ENCODE results near the gene ZNF575.

Gene ZNF575, protein sequence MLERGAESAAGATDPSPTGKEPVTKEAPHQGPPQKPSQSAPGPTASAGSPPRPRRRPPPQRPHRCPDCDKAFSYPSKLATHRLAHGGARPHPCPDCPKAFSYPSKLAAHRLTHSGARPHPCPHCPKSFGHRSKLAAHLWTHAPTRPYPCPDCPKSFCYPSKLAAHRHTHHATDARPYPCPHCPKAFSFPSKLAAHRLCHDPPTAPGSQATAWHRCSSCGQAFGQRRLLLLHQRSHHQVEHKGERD

DNA sequence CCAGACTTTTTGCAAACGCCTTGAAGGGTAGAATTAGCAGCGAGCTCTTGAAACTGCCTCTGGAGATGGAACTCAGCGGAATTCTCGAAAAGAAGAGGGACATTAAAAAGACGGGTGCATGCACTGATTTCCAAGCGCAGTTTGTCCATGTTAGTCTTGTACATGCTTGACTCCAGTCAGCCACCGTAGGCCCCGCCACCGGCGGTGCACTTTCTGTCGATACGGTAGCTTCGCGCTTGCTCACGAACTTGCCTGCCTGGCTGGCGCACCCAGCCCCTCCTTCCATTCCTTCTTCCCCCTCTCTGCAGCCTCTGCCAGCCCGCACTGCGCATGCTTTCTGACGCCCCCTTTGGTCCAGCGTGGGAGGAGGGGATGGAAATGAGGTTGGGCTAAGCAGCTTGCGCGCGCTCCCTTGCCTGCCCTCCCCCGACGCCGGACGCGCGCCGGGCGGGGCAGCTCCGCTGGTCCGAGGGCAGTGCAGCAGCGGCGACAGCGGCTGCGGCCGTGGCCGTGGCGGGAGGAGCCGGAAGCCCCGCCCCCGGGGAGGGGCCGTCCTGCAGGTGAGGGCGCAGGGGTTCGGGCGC, at the start of gene ZNF575:
Gene ZNF575 (plus strand): TSS at position 227 of the 584 bp plus-strand sequence. CDS start 1,235 bp downstream, outside the sequence.
- DNase-seq: peak; percentile 93

DNA sequence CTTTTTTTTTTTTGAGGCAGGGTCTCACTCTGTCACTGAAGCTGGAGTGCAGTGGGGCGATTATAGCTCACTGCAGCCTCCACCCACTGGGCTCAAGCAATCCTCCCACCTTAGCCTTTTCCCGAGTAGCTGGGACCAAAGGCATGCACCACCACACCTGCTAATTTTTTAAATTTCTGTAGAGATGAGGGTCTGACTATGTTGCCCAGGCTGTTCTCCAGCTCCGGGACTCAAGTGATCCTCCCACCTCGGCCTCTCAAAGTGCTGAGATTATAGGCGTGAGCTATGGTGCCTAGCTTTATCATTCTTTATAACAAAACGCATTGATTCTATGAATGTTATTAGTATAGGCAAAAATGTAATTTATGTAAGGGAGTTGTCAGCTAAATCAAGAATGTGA, 49.7 kb upstream of the ZNF575 start:
- DNase-seq: no peak

DNA sequence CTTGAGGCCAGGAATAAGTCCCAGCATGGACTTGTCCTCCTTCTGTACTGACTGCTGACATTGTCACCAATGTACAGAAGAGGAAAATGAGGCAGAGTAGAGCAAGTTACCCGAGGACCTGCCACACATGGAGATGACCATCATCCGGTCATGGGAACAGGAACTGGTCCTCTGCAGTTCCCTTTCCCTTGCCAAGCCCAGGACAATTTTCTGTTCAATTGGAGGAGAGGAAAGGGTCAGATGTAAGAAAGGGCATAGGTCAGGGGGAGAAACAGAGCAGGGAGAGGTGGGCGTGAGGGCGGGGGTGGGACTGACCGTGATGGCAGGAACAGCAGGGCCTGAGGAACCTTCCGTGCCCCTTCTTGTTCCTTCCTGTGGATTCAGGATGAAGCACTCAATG, 47.0 kb upstream of the ZNF575 start:
- DNase-seq: no peak

DNA sequence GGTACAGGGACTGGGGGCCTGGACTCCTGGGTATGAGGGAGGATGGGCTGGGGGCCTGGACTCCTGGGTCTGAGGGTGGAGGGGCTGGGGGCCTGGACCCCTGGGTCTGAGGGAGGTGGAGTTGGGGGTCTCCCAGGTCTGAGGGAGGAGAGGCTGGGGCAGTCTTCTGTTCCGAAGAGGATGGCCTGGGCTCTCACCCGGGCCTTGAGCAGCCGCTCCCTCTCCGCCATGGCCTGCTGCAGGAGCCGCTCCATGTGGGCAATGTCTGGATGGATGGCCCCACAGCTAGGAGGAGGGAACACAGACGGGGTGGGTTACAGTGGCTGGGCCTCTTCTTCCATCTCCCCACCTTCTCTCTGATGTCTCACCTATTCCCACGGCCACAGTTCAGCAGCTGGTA, 46.6 kb upstream of the ZNF575 start:
- DNase-seq: no peak

DNA sequence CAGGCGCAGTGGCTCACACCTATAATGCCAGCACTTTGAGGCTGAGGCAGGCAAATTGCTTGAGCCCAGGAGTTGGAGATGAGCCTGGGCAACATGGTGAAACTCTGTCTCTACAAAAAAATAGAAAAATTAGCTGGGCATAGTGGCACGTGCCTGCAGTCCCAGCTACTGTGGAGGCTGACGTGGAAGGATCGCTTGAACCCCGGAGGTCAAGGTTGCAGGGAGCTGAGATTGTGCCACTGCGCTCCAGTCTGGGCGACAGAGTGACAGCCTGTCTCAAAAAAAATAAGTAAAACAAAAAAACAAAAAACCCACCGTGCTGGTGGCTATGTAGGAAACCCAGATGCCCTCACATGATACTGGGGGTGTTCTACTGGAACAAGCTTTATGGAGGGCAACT, 44.8 kb upstream of the ZNF575 start:
- no peak for DNase-seq

DNA sequence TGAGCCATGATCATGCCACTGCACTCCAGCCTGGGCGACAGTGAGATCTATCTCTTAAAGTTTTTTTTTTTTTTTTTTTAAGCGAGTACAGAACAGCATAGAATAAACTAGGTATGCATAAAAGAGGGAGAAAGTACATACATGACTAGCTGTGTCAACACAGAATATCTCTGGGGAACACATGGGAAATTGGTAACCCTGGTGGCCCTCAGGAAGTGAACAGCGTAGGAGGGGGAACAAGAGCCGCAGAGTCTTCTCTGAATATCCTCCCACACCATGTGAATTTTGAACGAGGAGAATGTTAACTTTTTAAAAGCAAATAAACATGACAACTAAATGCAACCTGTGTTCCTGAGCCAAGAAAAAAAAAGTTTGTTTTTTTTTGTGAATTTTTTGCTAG, 43.7 kb upstream of the ZNF575 start:
- no peak for DNase-seq

DNA sequence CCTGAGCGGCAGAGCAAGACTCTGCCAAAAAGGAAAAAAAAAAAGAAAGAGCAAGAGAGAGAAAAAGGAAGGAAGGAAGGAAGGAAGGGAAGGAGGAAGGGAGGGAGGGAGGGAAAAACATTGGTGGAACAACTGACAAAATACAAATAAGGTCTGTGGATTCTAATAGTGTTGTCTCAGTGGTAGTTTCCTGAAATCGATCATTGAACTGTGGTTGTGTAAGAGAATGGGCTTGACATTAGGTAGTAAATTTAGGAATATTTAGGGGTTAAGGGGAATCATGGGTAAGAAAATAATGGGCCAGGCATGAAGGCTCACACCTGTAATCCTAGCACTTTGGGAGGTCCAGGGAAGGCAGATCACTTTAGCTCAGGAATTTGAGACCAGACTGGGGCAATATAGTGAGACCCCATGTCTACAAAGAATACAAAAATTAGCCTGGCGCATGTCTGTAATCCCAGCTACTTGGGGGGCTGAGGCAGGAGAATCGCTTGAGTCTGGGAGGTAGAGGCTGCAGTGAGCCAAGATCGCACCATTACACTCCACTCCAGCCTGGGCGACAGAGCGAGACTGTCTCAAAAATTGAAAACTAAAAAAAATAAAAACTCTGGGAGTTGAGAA, 42.9 kb upstream of the ZNF575 start:
- DNase-seq: no peak

DNA sequence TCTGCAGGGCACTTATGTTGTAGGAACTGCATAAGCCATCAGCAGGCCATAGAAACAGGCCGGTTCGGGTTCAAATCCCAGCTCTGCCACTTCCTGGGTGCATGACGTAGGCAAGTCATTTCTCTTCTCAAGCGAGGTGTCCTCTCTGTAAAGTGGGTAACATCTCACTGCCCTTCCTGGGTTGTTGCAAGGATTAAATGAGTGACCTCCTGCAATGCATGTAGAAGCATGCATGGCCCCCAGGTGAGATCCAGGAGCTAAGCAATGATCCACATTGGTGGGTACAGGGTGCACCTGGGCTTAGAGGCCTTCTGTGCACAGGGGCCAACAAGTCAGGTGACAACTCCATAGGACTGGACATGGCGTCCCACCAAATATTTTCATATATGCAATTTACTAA, 42.2 kb upstream of the ZNF575 start:
- DNase-seq: no peak

DNA sequence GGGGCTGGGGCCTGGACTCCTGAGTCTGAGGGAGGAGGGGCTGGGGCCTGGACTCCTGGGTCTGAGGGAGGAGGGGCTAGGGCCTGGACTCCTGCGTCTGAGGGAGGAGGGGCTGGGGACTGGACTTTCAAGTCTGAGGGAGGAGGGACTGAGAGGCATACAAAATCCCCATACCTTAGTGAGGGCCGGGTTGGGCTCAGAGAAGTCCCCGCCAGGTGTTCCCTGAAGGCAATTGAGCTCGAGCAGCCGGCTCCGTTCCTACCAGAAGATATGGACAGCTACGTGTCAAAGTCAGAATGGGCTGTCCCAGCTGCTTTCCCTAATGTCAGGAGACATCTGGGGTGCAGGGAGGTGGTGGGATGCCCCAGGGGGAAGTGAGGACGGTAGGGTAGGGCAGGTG, 37.9 kb upstream of the ZNF575 start:
- DNase-seq: no peak

DNA sequence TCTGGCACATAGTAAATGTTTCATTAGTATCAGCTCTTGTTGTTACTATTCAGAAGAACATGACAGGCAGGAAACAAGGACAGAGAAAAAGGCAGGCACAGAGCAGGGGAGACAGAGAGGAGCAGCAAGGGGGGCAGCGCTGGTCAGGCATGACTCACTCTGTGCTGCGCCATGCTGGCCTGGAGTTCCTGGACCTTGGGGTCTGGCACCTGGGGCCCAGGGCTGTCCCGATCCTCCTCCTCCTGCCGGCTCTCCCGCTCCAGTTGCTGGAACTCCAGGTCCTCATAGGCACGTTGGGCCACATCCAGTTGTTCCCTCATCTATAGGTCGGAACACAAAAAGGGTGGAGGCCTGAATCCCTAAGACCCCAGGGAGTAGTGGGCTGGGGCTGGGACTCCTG, 36.0 kb upstream of the ZNF575 start:
- no peak for DNase-seq

DNA sequence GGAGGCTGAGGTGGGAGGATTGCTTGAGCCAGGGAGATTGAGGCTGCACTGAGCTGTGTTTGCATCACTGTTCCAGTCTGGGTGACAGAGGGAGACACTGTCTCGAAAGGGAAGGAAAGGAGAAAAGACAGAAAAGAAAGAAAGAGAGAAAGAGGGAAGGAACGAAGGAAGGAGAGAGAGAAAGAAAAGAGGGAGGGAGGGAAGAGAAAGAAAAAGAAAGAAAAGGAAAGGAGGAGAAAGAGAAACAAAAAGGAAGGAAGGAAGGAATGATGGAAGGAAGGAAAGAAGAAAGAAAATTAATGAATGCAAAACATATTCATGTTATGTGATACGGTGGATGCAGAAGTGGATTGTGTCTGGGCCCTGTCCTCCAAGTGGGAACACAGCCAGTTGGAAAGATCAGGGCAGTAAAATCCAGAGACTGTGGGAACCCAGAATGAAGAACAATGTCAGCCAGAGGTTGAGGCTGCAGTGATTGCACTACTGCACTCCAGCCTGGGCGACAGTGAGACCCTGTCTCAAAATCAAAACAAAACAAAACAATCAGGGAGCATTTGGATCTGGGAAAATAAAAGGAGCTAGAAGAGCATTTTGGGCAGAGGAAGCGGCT, 34.6 kb upstream of the ZNF575 start:
- DNase-seq: no peak

DNA sequence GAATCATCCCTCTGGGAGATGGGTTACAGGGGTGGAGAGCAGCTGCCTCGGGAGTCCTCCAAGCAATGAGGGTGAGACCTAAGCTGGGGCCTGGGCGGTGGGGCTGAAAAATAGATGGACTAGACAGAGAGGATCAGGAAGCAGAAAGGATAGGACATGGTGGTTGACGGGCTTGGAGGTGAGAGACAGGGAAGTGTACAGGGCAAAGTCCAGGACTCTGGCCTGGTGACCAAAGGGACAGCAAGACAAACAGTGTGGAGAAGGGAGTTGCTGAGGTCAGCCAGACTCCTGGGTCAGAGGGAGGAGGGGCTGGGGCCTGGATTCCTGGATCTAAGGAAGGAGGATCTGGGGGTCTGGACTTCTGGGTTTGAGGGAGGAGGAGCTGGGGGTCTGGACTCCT, 33.9 kb upstream of the ZNF575 start:
- no peak for DNase-seq

DNA sequence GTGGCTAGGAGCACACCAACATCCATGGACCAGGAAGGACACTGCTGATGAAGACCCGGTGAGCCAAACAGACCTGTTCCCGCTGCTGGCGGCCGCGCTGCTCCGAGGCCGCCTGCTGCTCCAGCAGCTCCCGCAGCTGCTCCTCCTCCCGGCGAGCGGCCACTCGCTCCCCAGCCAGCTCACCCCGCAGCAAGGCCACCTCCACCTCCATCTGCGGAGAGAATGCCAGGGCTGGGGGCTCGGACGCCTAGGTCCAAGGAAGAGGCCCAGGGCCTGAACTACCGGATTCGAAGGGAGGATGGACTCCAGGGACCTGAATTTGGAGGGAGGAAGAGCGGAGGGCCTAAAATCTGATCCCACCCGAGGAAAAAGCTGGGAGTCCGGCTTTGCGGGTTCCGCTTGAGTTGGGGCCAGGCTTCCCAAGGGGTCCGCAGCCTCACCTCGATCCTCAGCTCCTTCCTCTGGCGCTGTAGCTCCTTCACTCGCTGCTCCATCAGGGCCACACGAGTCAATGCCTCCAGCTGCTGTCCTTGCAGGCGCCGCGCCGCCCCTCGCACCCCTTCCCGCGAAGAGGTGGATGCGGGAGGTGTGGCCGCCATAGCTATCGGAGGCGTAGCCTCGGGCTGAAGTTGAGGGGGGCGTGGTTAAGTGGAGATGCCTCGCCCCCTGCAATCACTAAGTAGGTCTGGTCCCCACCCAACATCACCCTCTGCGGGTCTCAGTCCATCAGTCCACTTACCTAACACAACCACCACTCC, 31.1 kb upstream of the ZNF575 start:
- DNase-seq: no peak

DNA sequence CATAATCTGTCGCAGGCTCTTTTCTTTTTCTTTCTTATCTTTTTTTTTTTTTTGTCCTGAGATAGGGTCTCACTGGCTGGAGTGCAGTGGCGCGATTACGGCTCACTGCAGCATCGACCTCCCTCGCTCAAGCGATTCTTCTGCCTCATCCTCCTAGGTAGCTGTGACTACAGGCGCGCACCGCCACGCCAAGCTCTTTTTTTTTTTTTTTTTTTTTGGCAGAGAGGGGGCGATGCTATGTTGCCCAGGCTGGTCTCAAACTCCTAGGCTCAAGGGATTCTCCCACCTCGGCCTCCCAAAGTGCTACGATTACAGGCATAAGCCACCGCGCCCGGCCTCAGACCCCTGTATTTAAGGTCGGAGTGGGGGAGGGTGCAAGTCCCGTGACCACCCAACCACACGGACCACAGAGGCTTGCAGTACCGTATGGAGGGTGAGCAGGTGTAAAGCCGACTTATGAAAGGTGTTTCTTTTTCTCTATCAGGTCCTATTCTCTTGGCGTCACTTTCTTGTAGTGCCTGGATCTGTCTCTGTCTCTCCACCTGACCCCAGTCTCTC, 30.5 kb upstream of the ZNF575 start:
- DNase-seq: no peak

DNA sequence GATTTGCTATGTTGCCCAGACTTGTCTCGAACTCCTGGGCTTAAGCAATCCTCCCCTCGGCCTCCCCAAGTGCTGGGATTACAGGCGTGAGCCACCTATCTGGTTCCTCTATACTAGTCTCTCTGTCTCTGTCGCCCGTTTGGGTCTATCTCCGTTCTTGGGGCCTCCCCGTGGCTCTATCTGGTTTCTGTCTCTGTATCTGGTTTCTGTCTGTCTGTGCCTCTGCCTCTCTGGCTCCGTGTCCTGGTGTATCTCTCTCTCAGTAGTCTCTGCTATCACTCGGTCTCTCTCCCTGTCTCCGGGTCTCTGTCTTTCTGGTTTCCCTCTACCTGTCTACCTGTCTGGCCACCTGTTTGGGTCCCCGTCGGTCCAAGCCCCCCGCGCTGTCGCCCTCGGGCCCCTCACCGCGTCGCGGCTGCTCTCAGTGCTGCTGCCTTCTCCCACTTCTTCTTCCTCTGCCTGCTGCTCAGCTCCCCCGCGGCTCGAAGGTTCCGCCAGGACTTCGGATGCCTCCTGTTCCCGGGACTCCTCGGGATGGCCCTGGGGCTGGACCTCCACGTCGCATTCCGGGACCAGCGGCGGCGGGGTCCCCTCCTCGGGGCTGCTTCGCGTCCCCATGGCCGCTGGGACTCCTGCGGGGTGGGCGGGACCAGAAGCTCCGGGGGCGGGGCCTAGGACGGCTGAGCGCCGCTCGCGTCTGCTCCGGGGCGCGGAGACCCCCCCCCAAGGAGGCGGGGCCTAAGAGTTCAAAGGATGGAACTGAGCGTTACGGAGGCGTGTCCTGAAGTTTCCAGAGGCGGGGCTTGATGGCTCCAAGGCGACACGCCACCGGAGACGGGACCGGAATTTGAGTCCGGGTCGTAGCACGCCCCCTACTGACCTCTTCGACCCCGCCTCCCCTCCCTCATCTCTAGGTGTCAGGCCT, 29.2 kb upstream of the ZNF575 start:
- peak; percentile 66 for DNase-seq

DNA sequence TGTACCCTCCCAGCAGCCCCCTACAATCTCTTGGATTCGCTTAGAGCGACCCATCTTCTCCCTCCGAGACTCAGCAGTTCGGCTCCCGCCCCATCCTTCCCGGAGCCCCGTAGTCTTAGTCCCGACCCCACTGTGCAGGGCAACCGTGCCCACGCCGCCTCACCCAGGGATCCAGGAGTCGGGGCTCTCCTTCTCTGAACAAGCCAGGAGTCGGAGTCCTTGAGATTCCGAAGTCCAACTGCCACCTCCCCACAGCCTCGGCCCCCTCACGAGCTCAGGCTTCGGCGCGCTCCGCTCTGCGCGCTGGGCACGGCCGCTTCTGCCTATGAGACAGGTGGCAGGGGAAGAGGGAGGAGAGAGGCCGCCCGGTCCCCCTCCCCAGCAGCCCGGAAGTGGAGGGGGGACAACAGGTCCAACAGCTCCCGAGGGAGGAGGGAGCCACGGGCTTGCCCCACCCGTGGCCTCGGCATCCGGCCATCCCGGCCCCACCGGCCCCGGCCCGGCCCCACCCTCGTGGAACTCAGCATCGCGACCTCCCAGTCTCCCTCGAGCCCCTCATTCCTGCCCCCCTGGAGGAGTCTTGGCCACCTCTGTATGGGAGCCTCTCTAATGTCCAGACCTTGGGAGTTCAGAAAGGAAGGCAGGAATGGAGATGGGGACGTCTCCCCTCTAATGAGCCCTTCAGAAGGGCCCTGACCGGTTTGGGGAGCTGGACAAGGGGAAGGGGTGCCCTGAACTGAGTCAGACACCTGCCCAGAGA, 28.4 kb upstream of the ZNF575 start, which contains the start of gene PHLDB3:
Gene PHLDB3 (minus strand): TSS at position 321 of the 760 bp plus-strand sequence. CDS start 628 bp downstream, outside the sequence.
- DNase-seq: peak; percentile 53

DNA sequence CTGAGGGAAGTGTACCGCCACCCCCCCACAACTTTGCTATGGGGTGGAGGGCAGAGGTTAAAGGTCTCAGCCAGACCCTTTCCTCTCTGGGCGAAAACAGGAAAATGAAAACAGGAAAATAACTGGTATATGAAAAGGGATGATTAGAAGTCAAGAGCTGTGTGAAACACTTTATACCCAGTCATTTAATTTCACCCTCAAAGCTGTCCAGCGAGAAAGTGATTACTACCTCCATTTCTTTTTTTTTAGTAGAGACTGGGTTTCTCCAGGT, 27.9 kb upstream of the ZNF575 start:
- no peak for DNase-seq

DNA sequence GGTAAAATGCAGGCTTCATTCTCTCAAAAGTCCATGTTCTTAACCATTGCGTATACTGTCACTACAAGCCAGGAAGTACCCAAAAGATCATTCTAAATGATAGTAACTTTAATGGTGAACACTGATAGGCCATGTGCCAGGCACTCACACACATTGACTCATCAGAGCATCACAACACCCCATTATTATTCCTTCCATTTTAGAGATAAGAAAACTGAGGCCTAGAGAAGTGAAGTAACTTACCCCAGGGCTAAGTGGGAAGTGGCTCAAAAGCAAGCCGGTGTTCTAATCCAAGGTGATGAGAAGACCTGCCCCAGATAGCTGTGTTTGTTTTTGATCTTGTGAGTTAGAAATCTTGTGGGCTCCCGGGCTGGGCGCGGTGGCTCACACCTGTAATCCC, 27.0 kb upstream of the ZNF575 start:
- no peak for DNase-seq

DNA sequence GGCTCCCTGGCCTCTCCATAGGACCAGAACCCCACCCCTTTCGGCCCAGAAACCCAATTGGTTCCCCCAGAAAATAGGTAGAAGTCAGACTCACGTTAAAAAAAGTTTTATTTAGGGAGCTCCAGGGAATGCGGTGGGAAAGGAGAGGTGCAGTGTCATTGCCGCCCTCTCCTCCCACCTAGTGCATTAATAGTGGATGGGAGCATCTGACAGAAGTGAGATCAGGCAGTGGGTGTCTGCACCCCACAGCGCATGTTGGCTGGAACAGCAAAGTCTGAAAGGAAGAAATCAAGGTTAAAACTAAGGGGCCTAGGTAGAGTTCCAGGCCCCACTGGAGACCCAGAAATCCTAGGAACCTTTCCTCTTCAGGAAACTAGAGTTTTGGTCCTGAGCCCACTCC, 26.4 kb upstream of the ZNF575 start:
- DNase-seq: no peak

DNA sequence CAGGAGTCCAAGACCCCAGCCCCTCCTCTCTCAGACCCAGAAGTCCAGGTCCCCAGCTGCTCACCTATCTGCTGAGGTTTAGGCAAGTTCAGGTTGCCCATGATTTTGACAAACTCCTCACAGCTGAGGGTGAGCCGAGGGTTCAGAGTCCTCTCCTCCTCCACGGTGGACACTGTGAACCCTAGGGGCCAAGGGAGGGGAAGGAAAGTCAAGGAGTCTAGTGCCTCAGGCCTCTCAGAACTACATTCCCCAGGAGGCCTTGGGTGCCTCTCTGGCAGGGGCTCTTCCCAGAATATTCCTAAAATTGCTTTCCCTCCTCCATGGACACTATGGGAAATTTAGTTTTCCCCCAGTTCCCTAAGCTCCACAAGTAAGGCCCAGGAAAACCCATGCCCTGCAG, 25.1 kb upstream of the ZNF575 start:
- no peak for DNase-seq

DNA sequence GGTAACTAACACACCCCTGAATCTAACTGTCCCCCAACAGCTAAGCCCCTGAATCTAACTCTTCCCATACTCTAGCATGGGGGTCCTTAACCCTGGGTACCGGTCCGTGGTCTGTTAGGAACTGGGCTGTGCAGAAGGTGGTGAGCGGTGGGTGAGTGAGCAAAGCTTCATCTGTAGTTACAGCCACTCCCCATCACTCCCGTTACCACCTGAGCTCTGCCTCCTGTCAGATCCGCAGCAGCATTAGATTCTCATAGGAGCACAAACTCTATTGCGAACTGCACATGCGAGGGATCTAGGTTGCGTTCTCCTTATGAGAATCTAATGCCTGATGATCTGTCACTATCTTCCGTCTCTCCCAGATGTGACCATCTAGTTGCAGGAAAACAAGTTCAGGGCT, 22.3 kb upstream of the ZNF575 start:
- DNase-seq: no peak

All from SHP77 treated with DMSO at 0.1 percent for 48 hours (cell line).